ENCODE data around the gene CERS1. TPM values are rescaled to one million over a fixed set of nuclear protein-coding genes. Genes with fewer than 3 reads are reported as not detected.

The CERS1 gene
- total and polyA plus RNA-seq, 10 of the 15 experiments (the other 5 are each of a cell fraction or from before 2014, with no cell fraction given), result 0.19 TPM; not detected in 9

DNA sequence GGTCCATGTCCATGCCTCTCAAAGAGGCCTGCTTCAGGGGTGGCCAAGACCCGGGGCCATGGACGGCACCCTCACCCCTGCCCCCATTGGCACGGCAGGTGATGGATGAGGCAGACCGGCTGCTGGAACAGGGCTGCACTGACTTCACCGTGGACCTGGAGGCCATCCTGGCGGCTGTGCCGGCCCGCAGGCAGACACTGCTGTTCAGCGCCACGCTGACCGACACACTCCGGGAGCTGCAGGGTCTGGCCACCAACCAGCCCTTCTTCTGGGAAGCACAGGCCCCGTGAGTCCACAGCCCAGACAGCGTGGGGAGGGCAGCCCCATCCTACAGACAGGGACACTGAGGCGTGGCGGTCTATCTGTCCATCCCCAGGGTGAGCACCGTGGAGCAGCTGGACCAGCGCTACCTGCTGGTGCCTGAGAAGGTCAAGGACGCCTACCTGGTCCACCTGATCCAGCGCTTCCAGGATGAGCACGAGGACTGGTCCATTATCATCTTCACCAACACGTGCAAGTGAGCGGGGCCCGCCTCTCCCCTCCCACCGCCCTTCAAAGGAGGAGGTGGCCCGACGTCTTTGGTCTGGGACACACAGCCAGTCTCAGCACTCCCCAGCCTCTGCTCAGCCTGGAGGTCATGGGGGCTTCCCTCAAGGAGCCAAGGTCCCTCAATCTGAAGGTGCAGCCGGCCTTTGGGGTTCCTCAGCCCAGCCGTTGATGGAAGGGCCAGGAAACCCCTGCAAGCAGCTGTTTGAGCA lies 26.4 kb upstream of the CERS1 start:
- peaks cover 8% of the 10 kb centered on the region for H3K4me1 ChIP-seq (ENCODE audit: control insufficient read depth, insufficient read depth, low read length)
- in situ Hi-C loops (cut with MboI), result no loop called here
- SMC1A ChIA-PET (ENCODE audit: uncharacterized antibody, unreplicated experiment), result no interaction called here

More for the DNA sequence above, 26.4 kb upstream of the CERS1 start:
- H3K9me3 ChIP-seq (replicated peaks; ENCODE audit: control insufficient read depth, insufficient read depth, low read length), result no peaks in the 10 kb centered on the region
- no peak overlapping the region for H3K4me3 ChIP-seq
- H2AFZ ChIP-seq (ENCODE audit: control insufficient read depth, low read depth, low read length), result no peak overlapping the region
- H3K27me3 ChIP-seq (replicated peaks in 1 of 2; ENCODE audit: control insufficient read depth in 2 of 2, insufficient read depth in 2 of 2, low read length in 1 of 2), result no peaks in the 10 kb centered on the region
- intact Hi-C loops (cut with micrococcal nuclease; ENCODE audit: unreplicated experiment), result no loop called here
- no peak overlapping the region for H3K9ac ChIP-seq (ENCODE audit: control insufficient read depth, insufficient read depth, low read length)
- peaks cover 12 to 23% of the 10 kb centered on the region in 2 experiments; a peak in 3 of 4 replicates for H3K36me3 ChIP-seq (ENCODE audit: control insufficient read depth in 2 of 2, insufficient read depth in 2 of 2, low read length in 1 of 2)
- CTCF ChIA-PET, result no interaction called here
- TF ChIP-seq POLR2A (IDR thresholded peaks at IDR 0.05; ENCODE audit: low read depth, low read length), result peak; percentile 27; the same call in 1 of the 2 replicates
- TF ChIP-seq, protein P1, sequence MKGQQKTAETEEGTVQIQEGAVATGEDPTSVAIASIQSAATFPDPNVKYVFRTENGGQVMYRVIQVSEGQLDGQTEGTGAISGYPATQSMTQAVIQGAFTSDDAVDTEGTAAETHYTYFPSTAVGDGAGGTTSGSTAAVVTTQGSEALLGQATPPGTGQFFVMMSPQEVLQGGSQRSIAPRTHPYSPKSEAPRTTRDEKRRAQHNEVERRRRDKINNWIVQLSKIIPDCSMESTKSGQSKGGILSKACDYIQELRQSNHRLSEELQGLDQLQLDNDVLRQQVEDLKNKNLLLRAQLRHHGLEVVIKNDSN (IDR thresholded peaks at IDR 0.05; ENCODE audit: borderline replicate concordance, extremely low read length, insufficient read depth, low read depth, low read length), result no peak
- TF ChIP-seq, protein P2, sequence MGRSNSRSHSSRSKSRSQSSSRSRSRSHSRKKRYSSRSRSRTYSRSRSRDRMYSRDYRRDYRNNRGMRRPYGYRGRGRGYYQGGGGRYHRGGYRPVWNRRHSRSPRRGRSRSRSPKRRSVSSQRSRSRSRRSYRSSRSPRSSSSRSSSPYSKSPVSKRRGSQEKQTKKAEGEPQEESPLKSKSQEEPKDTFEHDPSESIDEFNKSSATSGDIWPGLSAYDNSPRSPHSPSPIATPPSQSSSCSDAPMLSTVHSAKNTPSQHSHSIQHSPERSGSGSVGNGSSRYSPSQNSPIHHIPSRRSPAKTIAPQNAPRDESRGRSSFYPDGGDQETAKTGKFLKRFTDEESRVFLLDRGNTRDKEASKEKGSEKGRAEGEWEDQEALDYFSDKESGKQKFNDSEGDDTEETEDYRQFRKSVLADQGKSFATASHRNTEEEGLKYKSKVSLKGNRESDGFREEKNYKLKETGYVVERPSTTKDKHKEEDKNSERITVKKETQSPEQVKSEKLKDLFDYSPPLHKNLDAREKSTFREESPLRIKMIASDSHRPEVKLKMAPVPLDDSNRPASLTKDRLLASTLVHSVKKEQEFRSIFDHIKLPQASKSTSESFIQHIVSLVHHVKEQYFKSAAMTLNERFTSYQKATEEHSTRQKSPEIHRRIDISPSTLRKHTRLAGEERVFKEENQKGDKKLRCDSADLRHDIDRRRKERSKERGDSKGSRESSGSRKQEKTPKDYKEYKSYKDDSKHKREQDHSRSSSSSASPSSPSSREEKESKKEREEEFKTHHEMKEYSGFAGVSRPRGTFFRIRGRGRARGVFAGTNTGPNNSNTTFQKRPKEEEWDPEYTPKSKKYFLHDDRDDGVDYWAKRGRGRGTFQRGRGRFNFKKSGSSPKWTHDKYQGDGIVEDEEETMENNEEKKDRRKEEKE (IDR thresholded peaks at IDR 0.05), result no peak
- no peak for TF ChIP-seq CBX5 (IDR thresholded peaks at IDR 0.05; ENCODE audit: low read depth)
- no peak for TF ChIP-seq MTA2 (IDR thresholded peaks at IDR 0.05; ENCODE audit: low read depth)
- RAD21 ChIA-PET (ENCODE audit: unreplicated experiment), result no interaction called here
- peaks cover 32% of the 10 kb centered on the region for H3K79me2 ChIP-seq (ENCODE audit: control insufficient read depth, insufficient read depth, low read length)
- no peak overlapping the region for H3K27ac ChIP-seq (ENCODE audit: control insufficient read depth, insufficient read depth)
- no peaks in the 10 kb centered on the region for H4K20me1 ChIP-seq (ENCODE audit: control insufficient read depth, insufficient read depth)
- DNase-seq (ENCODE audit: low read depth, low spot score) (no peak), ATAC-seq (no peak), FAIRE-seq (no peak)
- POLR2A ChIA-PET, result no interaction called here
- no TSS peak for BruUV-seq (replicated peaks)
- H3K4me2 ChIP-seq (ENCODE audit: control insufficient read depth, insufficient read depth), result no peak overlapping the region
- WGBS (ENCODE audit: insufficient coverage, insufficient replicate concordance, low lambda C conversion rate, missing lambda C conversion rate), result 88% methylated on average over 29 of the region's 29 CpGs
